Ascending aorta (tissue), 2 donors: Measurements from ENCODE around the gene CELSR1. TPM values are rescaled to one million over a fixed set of nuclear protein-coding genes. Genes with fewer than 3 reads are reported as not detected.

Source experiments
- DNase-seq, 2 donors: peaks; one replicate each; pipeline ENCODE4 v3.0.0-alpha.2; 2019; ENCODE audit warnings: low spot score in 2 of 2
- H3K27ac ChIP-seq, 2 donors: fragments of 200-600 bp; sonication (generic); one replicate each; pipeline ENCODE4 v1.5.1; 2016 to 2017; ENCODE audit warnings: mild to moderate bottlenecking in 1 of 2
- H3K27me3 ChIP-seq: fragments of 200-600 bp; sonication (generic); one replicate; pipeline ENCODE4 v1.5.1; 2017
- H3K36me3 ChIP-seq, 2 donors: fragments of 200-600 bp; sonication (generic); one replicate each; pipeline ENCODE4 v1.5.1; 2016
- H3K4me1 ChIP-seq, 2 donors: fragments of 200-600 bp; sonication (generic); one replicate each; pipeline ENCODE4 v1.5.1; 2016 to 2017; ENCODE audit warnings: mild to moderate bottlenecking in 1 of 2
- H3K4me3 ChIP-seq, 2 donors: fragments of 200-600 bp; sonication (generic); one replicate each; pipeline ENCODE4 v1.5.1; 2016 to 2017; ENCODE audit warnings: mild to moderate bottlenecking in 1 of 2
- H3K9me3 ChIP-seq, 2 donors: fragments of 200-600 bp; sonication (generic); one replicate each; pipeline ENCODE4 v1.5.1; 2016
- CTCF ChIP-seq, 3 experiments: fragments of 200-600 bp in 2 of 3; fragments of 450-650 bp in 1 of 3; sonication (generic) in 2 of 3; IDR thresholded peaks; one replicate each; pipeline ENCODE4 v1.5.1; 2016 to 2019; ENCODE audit warnings: antibody characterized with exemption in 3 of 3, mild to moderate bottlenecking in 1 of 3, moderate library complexity in 1 of 3
- intact Hi-C: fragments of 100-400 bp; cut with DNase I; formaldehyde crosslinking; loops from one replicate; pipeline ENCODE4 v1.15.1; 2023
- total RNA-seq: library from RNA; depleted of rRNA; stranded (reverse); fragments of >200 nt; gene quantifications from one replicate; pipeline ENCODE4 v1.1.0, GENCODE V29; 2016

The CELSR1 gene
- total RNA-seq, 1 donor from 2014 or later = 10.5 TPM

DNA sequence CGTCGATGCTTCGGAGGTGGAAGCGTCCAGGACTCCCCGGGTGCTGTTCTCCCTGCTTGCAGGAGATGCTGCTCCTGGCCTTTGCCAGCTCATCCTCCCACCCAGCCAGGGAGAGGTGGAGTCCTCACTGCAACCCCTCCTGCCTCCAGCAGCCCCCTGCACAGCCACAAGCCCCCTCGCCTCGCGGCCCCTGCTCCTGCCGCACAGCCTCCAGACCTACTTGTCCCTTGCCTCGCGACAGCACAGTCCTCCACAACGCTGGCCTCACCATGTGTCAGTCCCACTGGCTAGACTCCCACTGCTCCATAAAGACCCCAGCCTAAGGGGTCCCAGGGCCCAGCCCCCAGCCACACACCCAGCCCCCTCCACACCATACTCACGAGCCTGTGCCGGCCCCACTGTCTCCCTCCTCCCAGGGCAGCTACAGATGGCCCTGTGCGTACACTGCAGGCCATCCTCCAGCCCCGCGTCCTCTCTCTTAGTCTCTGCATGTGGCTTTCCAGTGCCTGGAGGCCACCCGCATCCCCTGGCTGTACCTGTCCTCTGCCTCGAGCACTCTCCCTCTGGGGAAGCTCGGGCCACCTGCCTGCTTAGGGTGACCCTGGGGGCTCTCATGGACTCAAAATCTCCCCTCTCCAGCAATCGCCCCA is 91.5 kb downstream of the CELSR1 start:
- Histone ChIP-seq H3K27me3 (no peaks in the 10 kb centered on the region), H3K9me3 (no peaks in the 10 kb centered on the region), H3K4me1 (no peaks in the 10 kb centered on the region), H3K27ac (no peak overlapping the region), H3K36me3 (no peaks in the 10 kb centered on the region), H3K4me3 (no peak overlapping the region)
- no peak for TF ChIP-seq CTCF (IDR thresholded peaks at IDR 0.05)
- no peak for DNase-seq
- intact Hi-C loops = no loop called here

GRCh38 chr22:46444390-46444854 is 93.0 kb downstream of the CELSR1 start:
- Histone ChIP-seq H3K27me3 (no peaks in the 10 kb centered on the region), H3K27ac (no peak overlapping the region), H3K9me3 (no peaks in the 10 kb centered on the region), H3K36me3 (no peaks in the 10 kb centered on the region), H3K4me3 (no peak overlapping the region), H3K4me1 (no peaks in the 10 kb centered on the region)
- intact Hi-C loops = no loop called here
- DNase-seq = no peak
- TF ChIP-seq CTCF (IDR thresholded peaks at IDR 0.05) = no peak

DNA sequence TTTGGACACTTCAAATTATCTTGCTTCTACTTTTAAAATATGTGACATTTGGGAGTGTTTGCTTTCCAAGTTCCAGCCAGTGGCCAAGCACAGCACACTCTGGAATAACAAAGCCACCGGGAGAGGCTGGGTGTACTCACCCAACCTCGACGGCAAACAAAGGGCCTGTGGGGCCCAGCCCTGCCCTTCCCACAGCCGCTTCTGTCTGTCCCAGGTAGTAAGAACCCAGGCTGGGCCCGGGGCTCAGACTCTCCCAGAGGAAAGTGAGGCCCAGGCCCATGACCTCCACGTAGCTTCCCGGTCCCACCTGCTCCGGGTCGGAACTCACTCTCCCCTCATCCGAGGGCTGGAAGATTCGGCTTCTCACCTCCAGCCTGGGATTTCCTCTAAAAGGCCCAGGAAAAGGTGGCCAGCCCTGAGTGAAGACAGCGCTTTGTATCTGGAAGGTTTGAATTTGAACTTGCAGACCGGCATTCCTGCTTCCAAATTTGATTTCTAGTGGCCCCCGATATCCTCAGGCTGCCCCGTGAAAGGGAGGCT is 93.5 kb downstream of the CELSR1 start:
- Histone ChIP-seq H3K27me3 (no peaks in the 10 kb centered on the region), H3K4me3 (no peak overlapping the region), H3K36me3 (no peaks in the 10 kb centered on the region), H3K4me1 (no peaks in the 10 kb centered on the region), H3K27ac (no peak overlapping the region), H3K9me3 (no peaks in the 10 kb centered on the region)
- intact Hi-C loops = no loop called here
- no peak for TF ChIP-seq CTCF (IDR thresholded peaks at IDR 0.05)
- no peak for DNase-seq

GRCh38 chr22:46442217-46442853 is 95.1 kb downstream of the CELSR1 start:
- H3K27ac ChIP-seq = no peak overlapping the region
- no peak for DNase-seq
- no peaks in the 10 kb centered on the region for H3K4me1 ChIP-seq
- no peaks in the 10 kb centered on the region for H3K9me3 ChIP-seq
- no peak overlapping the region for H3K4me3 ChIP-seq
- H3K27me3 ChIP-seq = no peaks in the 10 kb centered on the region
- H3K36me3 ChIP-seq = no peaks in the 10 kb centered on the region
- intact Hi-C loops = no loop called here
- no peak for TF ChIP-seq CTCF (IDR thresholded peaks at IDR 0.05)

DNA sequence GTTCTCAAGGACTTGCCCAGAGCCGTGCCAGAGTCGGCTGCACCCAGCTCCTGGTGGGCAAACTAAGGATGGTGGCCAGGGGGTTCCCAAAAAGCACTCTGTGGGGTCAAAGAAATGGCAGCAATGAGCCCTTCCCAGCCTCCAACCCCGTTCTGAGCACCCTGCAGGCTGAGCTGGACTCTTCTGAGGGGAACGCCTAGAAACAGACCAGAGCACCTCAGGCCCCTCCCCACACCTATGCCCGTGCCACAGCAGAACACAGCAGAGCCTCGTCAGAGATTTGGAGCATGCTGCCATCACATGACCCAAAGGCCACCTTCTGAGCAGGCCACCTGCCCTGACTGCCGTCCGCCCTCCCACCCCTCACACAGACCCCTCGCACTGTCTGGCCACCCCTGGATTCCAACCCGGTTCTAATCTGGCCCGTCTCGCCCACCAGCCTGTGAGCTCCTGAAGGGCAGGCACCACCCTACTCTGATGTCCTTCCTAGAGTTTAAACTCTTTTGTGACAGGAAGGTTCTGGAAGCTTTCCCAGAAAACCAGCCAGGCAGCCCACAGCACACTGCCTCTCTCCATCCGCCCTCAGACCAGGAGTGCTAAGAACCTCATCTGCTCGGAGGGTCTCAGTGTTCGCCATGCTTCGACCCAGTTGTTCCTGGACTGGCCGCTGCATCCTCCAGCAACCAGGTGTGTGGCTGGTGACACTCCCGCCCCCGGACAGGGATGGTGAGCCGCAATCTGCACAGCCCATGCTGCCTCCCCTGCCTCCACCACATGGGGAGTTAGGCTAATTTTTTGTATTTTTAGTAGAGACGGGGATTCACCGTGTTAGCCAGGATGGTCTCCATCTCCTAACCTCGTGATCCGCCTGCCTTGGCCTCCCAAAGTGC is 97.6 kb downstream of the CELSR1 start:
- no peak for TF ChIP-seq CTCF (IDR thresholded peaks at IDR 0.05)
- H3K27ac ChIP-seq = no peak overlapping the region
- H3K36me3 ChIP-seq = no peaks in the 10 kb centered on the region
- no peaks in the 10 kb centered on the region for H3K9me3 ChIP-seq
- no peak for DNase-seq
- intact Hi-C loops = no loop called here
- H3K4me1 ChIP-seq = no peaks in the 10 kb centered on the region
- no peaks in the 10 kb centered on the region for H3K27me3 ChIP-seq
- no peak overlapping the region for H3K4me3 ChIP-seq
